ENCODE measurements around the gene PIK3CA. TPM values are rescaled to one million over a fixed set of nuclear protein-coding genes. Genes with fewer than 3 reads are reported as not detected.
A peak's percentile ranks its signal among the peaks of the same experiment; 100 is the strongest.
"Not testable (repeated sequence)": the region's sequence is repeated elsewhere in the genome, so short reads cannot be mapped to it uniquely, and the experiment has no call there.

The PIK3CA gene
- total RNA-seq, 2 experiments from 2014 or later: 18.5 to 19.7 TPM

DNA sequence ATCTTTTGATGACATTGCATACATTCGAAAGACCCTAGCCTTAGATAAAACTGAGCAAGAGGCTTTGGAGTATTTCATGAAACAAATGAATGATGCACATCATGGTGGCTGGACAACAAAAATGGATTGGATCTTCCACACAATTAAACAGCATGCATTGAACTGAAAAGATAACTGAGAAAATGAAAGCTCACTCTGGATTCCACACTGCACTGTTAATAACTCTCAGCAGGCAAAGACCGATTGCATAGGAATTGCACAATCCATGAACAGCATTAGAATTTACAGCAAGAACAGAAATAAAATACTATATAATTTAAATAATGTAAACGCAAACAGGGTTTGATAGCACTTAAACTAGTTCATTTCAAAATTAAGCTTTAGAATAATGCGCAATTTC lies 86.0 kb downstream of the PIK3CA start:
- peaks cover 31% of the 10 kb centered on the region for H3K36me3 Mint-ChIP-seq
- H3K4me1 Mint-ChIP-seq: peaks cover 5% of the 10 kb centered on the region
- no peak for DNase-seq

DNA sequence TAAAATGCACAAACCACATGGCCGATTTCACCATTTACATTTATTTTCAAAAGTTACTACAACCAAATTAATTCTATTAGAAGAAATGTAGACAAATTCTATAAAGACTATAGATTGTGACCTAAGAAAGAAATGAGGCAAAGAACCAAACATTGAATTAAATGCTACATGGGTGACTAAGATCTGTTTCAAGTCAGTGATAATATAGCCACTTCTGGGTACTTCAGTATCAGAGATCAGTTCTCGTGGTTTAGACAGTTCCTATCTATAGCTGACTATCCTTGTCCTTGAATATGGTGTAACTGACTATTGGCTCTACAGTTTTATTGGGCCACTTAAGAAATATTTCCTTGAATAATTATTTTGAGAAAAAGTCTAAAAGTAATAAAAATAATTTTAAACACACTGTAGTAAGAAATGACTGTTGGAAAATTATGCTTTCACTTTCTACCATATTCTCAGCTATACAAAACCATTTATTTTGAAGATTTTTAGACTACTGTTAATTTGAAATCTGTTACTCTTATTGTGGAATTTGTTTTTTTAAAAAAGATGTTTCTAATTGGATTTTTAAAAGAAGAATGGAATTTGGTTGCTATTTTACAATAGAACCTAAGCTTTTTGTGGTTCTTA lies 88.6 kb downstream of the PIK3CA start:
- Mint-ChIP-seq H3K27me3 (no peaks in the 10 kb centered on the region), H3K4me3 (no peak overlapping the region), H3K4me1 (peaks cover 5% of the 10 kb centered on the region), H3K9me3 (ENCODE audit: low read depth) (no peaks in the 10 kb centered on the region), H3K36me3 (peaks cover 17% of the 10 kb centered on the region), H3K27ac (no peak overlapping the region)
- CTCF ChIA-PET: no interaction called here
- DNase-seq (no peak), ATAC-seq (peak; percentile 82)

More for the DNA sequence above, 86.0 kb downstream of the PIK3CA start:
- Mint-ChIP-seq H3K4me3 (no peak overlapping the region), H3K9me3 (ENCODE audit: low read depth) (no peaks in the 10 kb centered on the region), H3K27ac (no peak overlapping the region), H3K27me3 (no peaks in the 10 kb centered on the region)
- CTCF ChIA-PET: no interaction called here
- ATAC-seq: no peak

DNA sequence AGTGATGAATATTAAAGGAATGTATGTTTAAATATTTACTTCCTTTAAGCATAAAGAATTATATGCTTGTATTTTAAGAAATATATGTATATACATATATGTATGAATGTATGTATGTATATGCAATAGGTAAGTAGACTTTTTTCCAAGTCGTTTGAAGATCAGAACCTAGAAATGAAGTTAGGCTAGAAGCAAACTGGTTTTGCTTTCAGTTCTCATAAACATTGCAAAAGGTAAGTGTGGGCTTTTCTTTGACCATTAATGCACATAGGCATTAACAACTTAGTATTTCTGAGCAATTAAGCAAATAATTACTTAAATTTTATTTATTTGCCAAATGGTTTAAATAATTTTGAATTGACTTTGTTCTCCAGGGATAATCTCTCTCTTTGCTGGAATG lies 92.1 kb downstream of the PIK3CA start:
- H3K4me3 Mint-ChIP-seq; H3K27me3 Mint-ChIP-seq; H3K36me3 Mint-ChIP-seq; CTCF ChIA-PET; H3K27ac Mint-ChIP-seq; DNase-seq; ATAC-seq; H3K4me1 Mint-ChIP-seq; H3K9me3 Mint-ChIP-seq (ENCODE audit: low read depth): not testable (repeated sequence)

DNA sequence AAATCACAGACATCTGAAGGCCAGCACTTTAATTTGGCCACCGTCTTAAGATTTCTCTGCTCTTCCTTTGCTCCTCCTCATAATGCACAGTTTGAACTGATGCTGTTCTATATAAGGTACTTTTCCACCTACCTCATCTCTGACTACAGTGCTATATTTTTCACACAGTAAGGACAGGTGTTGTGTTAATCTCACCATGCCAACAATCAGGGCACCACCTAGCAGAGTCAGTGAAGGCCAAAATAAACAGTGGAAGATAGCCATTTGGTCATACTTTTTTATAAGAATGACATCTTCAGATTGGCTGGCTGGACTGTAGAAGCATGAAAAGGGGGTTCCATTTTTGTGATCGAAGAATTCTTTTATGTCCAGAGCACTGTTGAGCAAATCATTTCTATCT lies 94.7 kb downstream of the PIK3CA start:
- not testable (repeated sequence) for DNase-seq, H3K27ac Mint-ChIP-seq, H3K4me3 Mint-ChIP-seq

DNA sequence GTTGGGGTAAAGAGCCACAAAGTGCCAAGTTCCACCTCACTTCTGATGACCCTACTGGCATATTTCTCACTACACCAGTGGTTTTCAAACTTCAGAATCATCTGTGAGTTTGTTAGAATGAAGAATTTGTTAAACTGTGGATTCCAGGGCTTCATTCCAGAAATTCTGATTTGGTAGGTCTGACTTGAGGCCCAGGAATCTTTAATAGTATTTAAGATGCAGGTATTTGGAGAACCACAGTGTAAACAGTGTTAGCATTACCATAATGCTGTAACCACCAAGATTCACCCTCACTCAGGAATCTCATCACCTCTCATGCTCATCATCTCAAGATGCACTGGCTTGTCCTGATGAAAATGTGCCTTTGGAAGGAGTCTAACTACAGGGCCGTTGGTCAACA lies 96.7 kb downstream of the PIK3CA start:
- DNase-seq: no peak
- no peaks in the 10 kb centered on the region for H3K4me1 Mint-ChIP-seq
- peaks cover 6% of the 10 kb centered on the region for H3K36me3 Mint-ChIP-seq
- ATAC-seq: no peak
- CTCF ChIA-PET: no interaction called here
- no peaks in the 10 kb centered on the region for H3K27me3 Mint-ChIP-seq
- no peak overlapping the region for H3K4me3 Mint-ChIP-seq
- H3K9me3 Mint-ChIP-seq (ENCODE audit: low read depth): no peaks in the 10 kb centered on the region
- H3K27ac Mint-ChIP-seq: no peak overlapping the region

More for the DNA sequence above, 94.7 kb downstream of the PIK3CA start:
- H3K36me3 Mint-ChIP-seq; H3K4me1 Mint-ChIP-seq; CTCF ChIA-PET; H3K9me3 Mint-ChIP-seq (ENCODE audit: low read depth); ATAC-seq; H3K27me3 Mint-ChIP-seq: not testable (repeated sequence)

DNA sequence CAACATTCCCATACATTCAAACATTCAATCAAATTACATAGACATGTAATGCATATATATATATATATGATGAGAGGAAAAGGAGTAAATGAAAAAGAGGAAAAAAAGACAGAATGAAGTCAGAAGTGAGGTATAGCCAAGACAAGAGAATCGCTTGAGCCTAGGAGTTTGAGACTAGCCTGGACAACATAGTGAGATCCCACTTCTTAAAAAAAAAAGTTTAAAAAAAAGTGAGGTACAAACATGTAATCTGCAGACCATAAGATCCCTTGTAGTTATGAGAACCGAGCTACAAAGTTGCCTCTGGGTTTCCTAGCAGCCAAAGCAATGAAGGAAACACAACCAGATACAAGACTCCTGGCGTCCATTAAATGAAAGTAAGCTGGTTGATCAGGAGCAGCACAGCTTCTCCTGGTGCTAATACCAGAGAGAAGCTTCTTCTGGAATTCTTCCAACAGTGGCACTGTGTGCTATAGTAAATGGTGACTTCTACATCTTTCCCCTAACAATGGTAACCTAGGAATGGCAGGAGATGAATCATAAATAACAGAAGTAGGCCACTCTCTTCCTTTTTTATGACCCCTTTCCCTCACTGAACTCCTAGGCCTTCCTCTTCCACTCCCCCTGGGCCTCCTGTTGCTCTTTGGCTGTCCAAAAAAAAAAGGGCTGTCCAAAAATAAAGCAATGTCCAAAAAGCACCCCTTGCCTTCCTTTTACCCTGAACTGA lies 99.3 kb downstream of the PIK3CA start:
- CTCF ChIA-PET: no interaction called here
- Mint-ChIP-seq H3K9me3 (ENCODE audit: low read depth) (no peaks in the 10 kb centered on the region), H3K4me3 (no peak overlapping the region), H3K4me1 (no peaks in the 10 kb centered on the region), H3K27ac (no peak overlapping the region), H3K36me3 (peaks cover 6% of the 10 kb centered on the region), H3K27me3 (no peaks in the 10 kb centered on the region)
- DNase-seq: no peak
- ATAC-seq: no peak

DNA sequence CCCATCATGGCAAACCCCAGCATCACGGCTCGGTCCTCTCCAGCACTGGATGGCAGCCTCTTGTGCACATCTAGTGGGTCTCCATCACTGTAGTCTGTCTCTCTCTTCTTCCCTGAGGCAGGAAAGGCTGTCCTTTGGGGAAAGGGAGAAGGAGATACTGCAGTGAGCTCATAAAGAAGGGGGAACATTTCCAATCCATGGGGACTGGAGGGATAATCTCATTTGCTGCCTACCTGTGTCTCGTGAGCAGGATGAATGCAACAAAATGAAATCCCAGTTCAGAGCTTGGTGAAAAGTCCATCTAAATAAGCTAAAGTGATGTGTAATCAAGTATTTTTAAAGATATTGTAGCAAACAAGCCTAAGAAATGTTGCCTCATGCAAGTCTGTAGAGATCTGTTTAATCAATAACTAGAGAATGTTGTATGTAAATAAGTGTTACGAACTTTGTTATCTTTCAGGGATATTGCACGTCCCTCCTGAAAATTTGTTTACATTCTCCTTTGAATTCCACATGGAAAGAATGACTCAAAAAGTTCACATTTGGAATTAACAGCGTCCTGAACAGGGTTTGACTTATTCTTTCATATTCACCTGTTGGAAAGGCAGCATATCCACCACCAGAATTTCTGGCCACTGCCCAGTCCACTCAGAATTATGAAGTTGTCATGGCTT lies 102.8 kb downstream of the PIK3CA start, which contains the start of gene KCNMB3:
TSS of gene KCNMB3 (minus strand) at position 312 of the 674 bp plus-strand sequence. CDS start at position 188, 124 bp downstream.
- Mint-ChIP-seq H3K4me1 (no peaks in the 10 kb centered on the region), H3K9me3 (ENCODE audit: low read depth) (no peaks in the 10 kb centered on the region), H3K4me3 (no peak within 1 kb of the TSS), H3K27me3 (no peaks in the 10 kb centered on the region), H3K27ac (no peak within 1 kb of the TSS), H3K36me3 (peaks cover 6% of the 10 kb centered on the region)
- DNase-seq (no peak), ATAC-seq (no peak)
- CTCF ChIA-PET: no interaction called here

DNA sequence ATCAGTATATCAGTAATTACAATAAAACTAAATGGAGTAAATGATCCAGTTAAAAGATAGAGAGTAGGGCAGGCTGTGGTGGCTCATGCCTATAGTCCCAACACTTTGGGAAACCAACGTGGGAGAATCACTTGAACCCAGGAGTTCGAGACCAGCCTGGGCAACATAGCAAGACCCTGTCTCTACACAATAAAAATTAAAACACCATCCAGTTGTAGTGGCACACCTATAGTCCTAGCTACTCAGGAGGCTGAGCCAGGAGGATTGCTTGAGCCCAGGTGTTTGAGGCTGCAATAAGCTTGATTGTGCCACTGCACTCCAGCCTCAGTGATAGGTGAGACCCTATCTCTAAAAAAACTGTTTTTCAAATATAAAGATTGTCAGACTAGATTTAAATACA lies 108.7 kb downstream of the PIK3CA start:
- CTCF ChIA-PET: no interaction called here
- Mint-ChIP-seq H3K27ac (no peak overlapping the region), H3K9me3 (ENCODE audit: low read depth) (peaks cover 5% of the 10 kb centered on the region), H3K27me3 (peaks cover 4% of the 10 kb centered on the region), H3K36me3 (peaks cover 6% of the 10 kb centered on the region), H3K4me1 (peaks cover 25% of the 10 kb centered on the region), H3K4me3 (no peak overlapping the region)
- DNase-seq (no peak), ATAC-seq (no peak)

DNA sequence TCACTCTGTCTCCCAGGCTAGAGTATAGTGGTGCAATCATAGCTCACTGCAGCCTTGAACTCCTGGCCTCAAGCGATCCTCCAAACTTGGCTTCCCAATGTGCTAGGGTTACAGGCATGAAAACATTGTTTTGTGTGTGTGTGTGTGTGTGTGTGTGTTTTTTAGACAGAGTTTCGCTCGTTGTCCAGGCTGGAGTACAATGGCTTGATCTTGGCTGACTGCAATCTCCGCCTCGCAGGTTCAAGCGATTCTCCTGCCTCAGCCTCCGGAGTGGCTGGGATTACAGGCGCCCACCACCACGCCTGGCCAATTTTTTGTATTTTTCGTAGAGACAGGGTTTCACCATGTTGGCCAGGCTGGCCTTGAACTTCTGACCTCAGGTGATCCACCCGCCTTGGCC lies 109.6 kb downstream of the PIK3CA start:
- CTCF ChIA-PET; ATAC-seq; DNase-seq; H3K27me3 Mint-ChIP-seq; H3K27ac Mint-ChIP-seq; H3K4me3 Mint-ChIP-seq; H3K36me3 Mint-ChIP-seq; H3K9me3 Mint-ChIP-seq (ENCODE audit: low read depth): not testable (repeated sequence)
- H3K4me1 Mint-ChIP-seq: peaks cover 28% of the 10 kb centered on the region

DNA sequence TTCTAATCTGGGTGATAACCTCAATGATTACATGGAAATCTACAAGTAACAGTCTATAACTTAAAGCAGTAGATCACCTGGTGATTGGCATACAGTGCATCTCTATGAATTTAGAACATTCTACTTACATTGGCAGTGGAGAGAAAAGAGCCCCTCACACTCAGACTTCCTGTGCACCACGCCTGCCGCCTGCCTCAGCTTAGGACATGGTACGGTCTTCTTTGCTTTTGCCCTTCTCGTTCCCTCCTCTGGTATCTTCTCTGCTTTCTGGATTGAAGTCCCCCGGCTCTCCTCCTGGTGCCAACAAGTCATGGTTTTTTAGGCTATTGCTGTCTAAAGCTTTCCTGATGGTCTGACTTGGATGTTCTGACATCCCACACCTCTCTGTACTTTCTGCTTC lies 110.7 kb downstream of the PIK3CA start:
- peaks cover 28% of the 10 kb centered on the region for H3K4me1 Mint-ChIP-seq
- no peak overlapping the region for H3K4me3 Mint-ChIP-seq

DNA sequence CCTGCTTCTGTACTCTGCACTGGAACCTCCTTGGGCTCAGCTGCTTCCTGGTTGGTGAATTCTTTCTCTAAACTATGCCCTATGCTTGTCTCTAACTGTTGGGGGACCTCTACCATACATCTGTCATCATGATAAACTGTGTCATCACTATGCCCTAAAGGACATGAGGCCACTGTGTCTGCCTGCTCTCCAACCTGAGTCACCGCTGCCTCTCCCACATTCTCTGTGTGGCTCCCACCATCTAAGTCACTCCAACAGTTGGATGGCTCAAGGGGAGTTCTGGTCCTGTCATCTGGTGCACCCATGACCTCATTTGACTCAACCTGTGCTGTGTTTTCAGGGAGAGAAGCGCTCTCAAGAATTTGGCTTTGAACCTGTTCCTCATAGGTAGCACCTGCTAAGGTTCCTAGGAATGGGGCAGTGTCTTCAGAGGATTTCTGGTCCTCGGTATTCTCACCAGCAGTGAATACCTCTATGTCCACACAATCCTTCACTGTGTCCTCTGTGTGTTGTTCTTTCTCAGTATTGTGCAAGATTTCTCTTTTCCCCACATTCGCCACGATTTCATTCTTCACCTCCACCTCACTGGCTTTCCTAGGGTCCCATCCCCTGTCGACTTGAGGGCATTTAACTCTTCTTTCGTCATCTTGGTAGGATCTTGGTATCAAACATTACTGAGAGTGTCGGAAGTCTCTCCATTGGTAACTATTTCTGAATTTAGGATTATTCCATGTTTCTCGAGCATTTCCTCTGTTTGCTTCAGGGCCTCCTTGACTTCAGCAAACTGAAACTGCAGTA lies 112.0 kb downstream of the PIK3CA start:
- DNase-seq; ATAC-seq; H3K27ac Mint-ChIP-seq; H3K36me3 Mint-ChIP-seq; H3K9me3 Mint-ChIP-seq (ENCODE audit: low read depth): not testable (repeated sequence)
- Mint-ChIP-seq H3K4me1 (peaks cover 28% of the 10 kb centered on the region), H3K27me3 (peaks cover 12% of the 10 kb centered on the region), H3K4me3 (peak overlapping the region; percentile 74)
- CTCF ChIA-PET: interaction anchor here (1.1 kb wide), 1 partner anchor 111 kb away, joined by 3 read pairs; no protein-coding TSS in a partner anchor

More for the DNA sequence above, 110.7 kb downstream of the PIK3CA start:
- Mint-ChIP-seq H3K36me3 (peaks cover 6% of the 10 kb centered on the region), H3K9me3 (ENCODE audit: low read depth) (peaks cover 5% of the 10 kb centered on the region), H3K27me3 (peaks cover 4% of the 10 kb centered on the region), H3K27ac (no peak overlapping the region)
- no peak for ATAC-seq
- no peak for DNase-seq
- CTCF ChIA-PET: no interaction called here

DNA sequence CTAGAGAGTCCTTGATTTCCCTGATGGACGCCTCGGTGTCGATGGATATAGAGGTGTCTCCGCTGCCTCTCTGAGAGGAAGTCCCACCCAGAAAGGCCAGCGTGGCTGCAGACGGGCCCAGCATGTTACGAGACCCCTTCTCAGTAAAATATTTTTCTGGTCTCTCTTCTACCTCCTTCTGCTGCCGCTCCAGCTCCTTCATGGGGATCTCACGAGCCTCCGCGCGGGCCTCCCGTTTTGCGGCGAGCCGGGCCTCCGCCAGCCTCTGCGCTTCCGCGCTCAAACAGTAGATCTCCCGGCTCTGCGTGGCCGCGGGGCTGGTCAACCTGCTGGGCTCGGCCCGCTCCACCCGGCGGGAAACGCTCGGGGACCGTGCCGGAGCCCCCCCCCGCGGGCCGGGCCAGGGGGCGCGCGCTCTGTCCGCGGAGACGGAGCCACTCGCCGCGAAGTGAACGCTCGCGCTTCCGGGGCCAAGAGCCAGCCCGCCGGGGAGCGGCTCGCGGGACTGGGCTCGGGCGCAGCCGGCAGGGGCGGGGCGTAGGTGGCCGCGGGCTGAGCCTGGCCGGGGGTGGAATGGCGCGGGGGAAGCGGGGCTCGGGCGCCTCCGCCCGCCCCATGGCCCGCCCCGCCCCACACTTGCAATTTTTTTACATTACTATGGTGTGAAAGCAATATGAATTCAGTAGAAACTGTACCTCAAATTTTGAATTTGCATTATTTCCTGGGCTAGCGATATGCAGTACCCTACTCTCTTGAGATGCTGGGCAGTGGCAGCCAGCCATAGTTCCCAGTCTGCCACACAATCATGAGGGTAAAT lies 113.0 kb downstream of the PIK3CA start:
- peak overlapping the region; percentile 74 for H3K4me3 Mint-ChIP-seq
- H3K27me3 Mint-ChIP-seq: peaks cover 14% of the 10 kb centered on the region
- H3K4me1 Mint-ChIP-seq: peaks cover 34% of the 10 kb centered on the region
- peaks cover 5% of the 10 kb centered on the region for H3K9me3 Mint-ChIP-seq (ENCODE audit: low read depth)
- H3K36me3 Mint-ChIP-seq: peaks cover 6% of the 10 kb centered on the region
- CTCF ChIA-PET: interaction anchor here (0.7 to 1.4 kb wide), 4 partner anchors 9 to 112 kb away, joined by 3 to 4 read pairs (median 4); no protein-coding TSS in a partner anchor
- peak overlapping the region; percentile 19 for H3K27ac Mint-ChIP-seq
- ATAC-seq: peak; percentile 99
- peak; percentile 82 for DNase-seq

Measured in activated CD8-positive, alpha-beta memory T cell treated with anti-CD3 and anti-CD28 coated beads, Interleukin-2, amount 10 ng/mL, durations not matched to agents 7 days and 5 days (primary cell).